DLD1 (cell line): ENCODE measurements around the gene PRKAR2B.
"Not testable (repeated sequence)": the region's sequence is repeated elsewhere in the genome, so short reads cannot be mapped to it uniquely, and the experiment has no call there.

Experiments
- in situ Hi-C: cut with HindIII; loops from 2 replicates; pipeline ENCODE4 v1.10.0; 2017; ENCODE audit warnings: low sequenced_read_pairs

Gene PRKAR2B

GRCh38 chr7:107076781-107077698 lies 32.5 kb downstream of the PRKAR2B start:
- in situ Hi-C loops, result no loop called here

GRCh38 chr7:107077699-107078516 lies 33.4 kb downstream of the PRKAR2B start:
- in situ Hi-C loops, result no loop called here

GRCh38 chr7:107078517-107078966 lies 34.0 kb downstream of the PRKAR2B start:
- in situ Hi-C loops, result no loop called here

- in situ Hi-C loops, result no loop called here
Measured at GRCh38 chr7:107079212-107079940, 34.9 kb downstream of the PRKAR2B start.

- in situ Hi-C loops, result no loop called here
Measured at GRCh38 chr7:107080099-107080505, 35.6 kb downstream of the PRKAR2B start.

- in situ Hi-C loops, result no loop called here
Measured at GRCh38 chr7:107080533-107080932, 36.0 kb downstream of the PRKAR2B start.

GRCh38 chr7:107085180-107085579 lies 40.7 kb downstream of the PRKAR2B start:
- in situ Hi-C loops, result no loop called here

GRCh38 chr7:107089627-107090026 lies 45.1 kb downstream of the PRKAR2B start:
- in situ Hi-C loops, result no loop called here

- in situ Hi-C loops, result no loop called here
Measured at GRCh38 chr7:107090457-107090856, 46.0 kb downstream of the PRKAR2B start.

- in situ Hi-C loops, result no loop called here
Measured at GRCh38 chr7:107091306-107091705, 46.8 kb downstream of the PRKAR2B start.

- in situ Hi-C loops, result not testable (repeated sequence)
Measured at GRCh38 chr7:107093671-107094070, 49.2 kb downstream of the PRKAR2B start.

GRCh38 chr7:107099154-107099553 lies 54.6 kb downstream of the PRKAR2B start:
- in situ Hi-C loops, result not testable (repeated sequence)

- in situ Hi-C loops, result no loop called here
Measured at GRCh38 chr7:107100824-107101223, 56.3 kb downstream of the PRKAR2B start.

- in situ Hi-C loops, result no loop called here
Measured at GRCh38 chr7:107103369-107103768, 58.9 kb downstream of the PRKAR2B start.

GRCh38 chr7:107104801-107105200 lies 60.3 kb downstream of the PRKAR2B start:
- in situ Hi-C loops, result no loop called here

GRCh38 chr7:107105591-107106245 lies 61.2 kb downstream of the PRKAR2B start:
- in situ Hi-C loops, result no loop called here

GRCh38 chr7:107108793-107109371 lies 64.4 kb downstream of the PRKAR2B start:
- in situ Hi-C loops, result no loop called here

GRCh38 chr7:107109955-107110354 lies 65.5 kb downstream of the PRKAR2B start:
- in situ Hi-C loops, result no loop called here

- in situ Hi-C loops, result no loop called here
Measured at GRCh38 chr7:107111196-107111595, 66.7 kb downstream of the PRKAR2B start.

- in situ Hi-C loops, result no loop called here
Measured at GRCh38 chr7:107113866-107114265, 69.4 kb downstream of the PRKAR2B start.
